CD14-positive monocyte (primary cell): ENCODE measurements around the gene CDKAL1. TPM values are rescaled to one million over a fixed set of nuclear protein-coding genes. Genes with fewer than 3 reads are reported as not detected.

Experiments used
- DNase-seq, 3 donors: peaks; one replicate each; pipeline ENCODE4 v3.0.0-alpha.2; 2011 to 2022
- H2AFZ ChIP-seq: 2 replicates; pipeline ENCODE4 v1.6.0; 2012; ENCODE audit warnings: mild to moderate bottlenecking, low read depth, low read length, inconsistent platforms; ENCODE audit not compliant: insufficient read depth, poor library complexity, severe bottlenecking
- H3K27ac ChIP-seq, 2 donors: 1 replicate in 1 of 2; 2 replicates in 1 of 2; pipeline ENCODE4 v1.5.1; 2012 to 2013; ENCODE audit warnings: low read length in 2 of 2, control low read depth in 1 of 2, inconsistent platforms in 1 of 2, low read depth in 1 of 2, mild to moderate bottlenecking in 1 of 2
- H3K27me3 ChIP-seq, 2 donors: one replicate each; pipeline versions ENCODE4 v1.6.0 to v1.6.1; 2011 to 2013; ENCODE audit warnings: low read length in 2 of 2; ENCODE audit not compliant: control insufficient read depth in 2 of 2, insufficient read depth in 2 of 2
- H3K36me3 ChIP-seq, 2 donors: replicated peaks in 1 of 2; 1 replicate in 1 of 2; 2 replicates in 1 of 2; pipeline versions ENCODE4 v1.5.1 to v1.6.1; 2012 to 2013; ENCODE audit warnings: low read length in 2 of 2, control low read depth in 1 of 2, inconsistent platforms in 1 of 2, mild to moderate bottlenecking in 1 of 2; ENCODE audit not compliant: insufficient read depth in 2 of 2, control insufficient read depth in 1 of 2
- H3K4me1 ChIP-seq, 2 donors: 1 replicate in 1 of 2; 2 replicates in 1 of 2; pipeline versions ENCODE4 v1.5.1 to v1.6.1; 2012 to 2013; ENCODE audit warnings: low read length in 2 of 2, control low read depth in 1 of 2, inconsistent platforms in 1 of 2, mild to moderate bottlenecking in 1 of 2, moderate library complexity in 1 of 2; ENCODE audit not compliant: insufficient read depth in 2 of 2, control insufficient read depth in 1 of 2
- H3K4me2 ChIP-seq: replicated peaks from 2 replicates; pipeline ENCODE3; 2012; ENCODE audit warnings: low read length, moderate library complexity, mild to moderate bottlenecking; ENCODE audit not compliant: poor library complexity, severe bottlenecking; ENCODE audit errors: extremely low read depth
- H3K4me3 ChIP-seq, 3 experiments: fragments of 200-600 bp in 1 of 3; sonication (generic) in 1 of 3; replicated peaks in 1 of 3; 1 replicate in 2 of 3; 2 replicates in 1 of 3; pipeline ENCODE4 v1.5.1; 2011 to 2013; ENCODE audit warnings: low read length in 3 of 3, mild to moderate bottlenecking in 3 of 3, control low read depth in 2 of 3, low read depth in 2 of 3, inconsistent platforms in 1 of 3, moderate library complexity in 1 of 3
- H3K79me2 ChIP-seq: 2 replicates; pipeline ENCODE4 v1.6.0; 2012; ENCODE audit warnings: mild to moderate bottlenecking, control low read depth, inconsistent platforms, low read length, moderate library complexity; ENCODE audit not compliant: insufficient read depth
- H3K9ac ChIP-seq: 2 replicates; pipeline ENCODE4 v1.6.0; 2017; ENCODE audit warnings: low read length, mild to moderate bottlenecking; ENCODE audit not compliant: insufficient read depth, poor library complexity, severe bottlenecking
- H3K9me3 ChIP-seq, 2 donors: replicated peaks in 1 of 2; 1 replicate in 1 of 2; 2 replicates in 1 of 2; pipeline versions ENCODE4 v1.5.1 to v1.6.1; 2012 to 2013; ENCODE audit warnings: low read length in 2 of 2, control low read depth in 1 of 2; ENCODE audit not compliant: control insufficient read depth in 1 of 2, insufficient read depth in 1 of 2
- H4K20me1 ChIP-seq: 2 replicates; pipeline ENCODE4 v1.6.0; 2012; ENCODE audit warnings: mild to moderate bottlenecking, low read length, control low read depth, moderate library complexity; ENCODE audit not compliant: insufficient read depth
- H3K27ac Mint-ChIP-seq, 7 donors: one replicate each; pipeline ENCODE4 v1.8.0; 2020; ENCODE audit warnings: mild to moderate bottlenecking in 7 of 7, mixed read lengths in 7 of 7, moderate library complexity in 6 of 7, inconsistent platforms in 2 of 7
- H3K27me3 Mint-ChIP-seq, 3 donors: one replicate each; pipeline ENCODE4 v1.8.0; 2021 to 2022; ENCODE audit warnings: low read depth in 3 of 3, mild to moderate bottlenecking in 3 of 3, mixed read lengths in 3 of 3, moderate library complexity in 3 of 3, inconsistent platforms in 1 of 3
- H3K36me3 Mint-ChIP-seq, 2 donors: one replicate each; pipeline ENCODE4 v1.8.0; 2020; ENCODE audit warnings: mixed read lengths in 2 of 2, inconsistent platforms in 1 of 2, mild to moderate bottlenecking in 1 of 2
- H3K4me1 Mint-ChIP-seq: one replicate; pipeline ENCODE4 v1.8.0; 2020; ENCODE audit warnings: mild to moderate bottlenecking, mixed read lengths
- H3K4me3 Mint-ChIP-seq, 2 donors: one replicate each; pipeline ENCODE4 v1.8.0; 2020; ENCODE audit warnings: mild to moderate bottlenecking in 2 of 2, mixed read lengths in 2 of 2, moderate library complexity in 1 of 2
- H3K9me3 Mint-ChIP-seq, 7 donors: one replicate each; pipeline ENCODE4 v1.8.0; 2020 to 2022; ENCODE audit warnings: mixed read lengths in 7 of 7, mild to moderate bottlenecking in 6 of 7, moderate library complexity in 6 of 7, inconsistent platforms in 2 of 7
- CTCF ChIP-seq: fragments of 200-600 bp; IDR thresholded peaks from one replicate; pipeline ENCODE4 v1.8.0; 2022; ENCODE audit warnings: antibody characterized with exemption, mild to moderate bottlenecking
- WGBS: methylation state at CpG from one replicate; pipeline ENCODE4 v1.1.5; 2013; ENCODE audit warnings: missing lambda C conversion rate; ENCODE audit not compliant: insufficient coverage; 5-methylcytosine and 5-hydroxymethylcytosine counted together
- intact Hi-C, 2 donors: fragments of 100-400 bp; cut with micrococcal nuclease; formaldehyde crosslinking; loops; one replicate each; pipeline versions ENCODE4 v1.15.0 to v1.15.1; 2023
- polyA plus RNA-seq, 3 donors: library from polyadenylated mRNA; depleted of rRNA in 1 of 3; unstranded in 2 of 3; stranded (reverse) in 1 of 3; fragments of 300-500 nt in 2 of 3; fragments of >200 nt in 1 of 3; fragmentation: Illumina TruSeq in 2 of 3; gene quantifications; 1 replicate in 2 of 3; 2 replicates in 1 of 3; pipeline ENCODE4 v1.2.3, GENCODE V29; 2012 to 2021

Gene CDKAL1
- polyA plus RNA-seq, 3 donors: 3.2 to 12.4 (median 8.3) TPM

- Histone ChIP-seq H3K36me3 (peaks cover 0 to 8% of the 10 kb centered on the region in 2 donors), H3K9ac (no peak overlapping the region), H2AFZ (no peak overlapping the region), H3K27ac (no peak overlapping the region), H3K4me1 (no peaks in the 10 kb centered on the region), H3K9me3 (no peaks in the 10 kb centered on the region), H3K4me3 (no peak overlapping the region), H3K27me3 (no peaks in the 10 kb centered on the region), H3K79me2 (no peaks in the 10 kb centered on the region), H4K20me1 (no peaks in the 10 kb centered on the region), H3K4me2 (no peak overlapping the region)
- H3K4me1 Mint-ChIP-seq: no peaks in the 10 kb centered on the region
- no peak overlapping the region for H3K4me3 Mint-ChIP-seq
- intact Hi-C loops: no loop called here
- peaks cover 0 to 3% (median 1%) of the 10 kb centered on the region in 7 donors for H3K9me3 Mint-ChIP-seq
- H3K27me3 Mint-ChIP-seq: no peaks in the 10 kb centered on the region
- no peak overlapping the region for H3K27ac Mint-ChIP-seq
- no peak for TF ChIP-seq CTCF
- H3K36me3 Mint-ChIP-seq: peaks cover 19% of the 10 kb centered on the region in 2 donors
- no peak for DNase-seq
- WGBS: no CpG with 5 or more reads among the region's 2 CpGs
Measured at GRCh38 chr6:21000331-21000801, 466.1 kb downstream of the CDKAL1 start.

GRCh38 chr6:21001736-21002135 is 467.5 kb downstream of the CDKAL1 start:
- TF ChIP-seq CTCF: no peak
- H3K4me2 ChIP-seq: no peak overlapping the region
- peaks cover 0 to 3% (median 0%) of the 10 kb centered on the region in 7 donors for H3K9me3 Mint-ChIP-seq

More at GRCh38 chr6:21001736-21002135, 467.5 kb downstream of the CDKAL1 start:
- DNase-seq: no peak
- Histone ChIP-seq H3K4me1 (no peaks in the 10 kb centered on the region), H3K9me3 (no peaks in the 10 kb centered on the region), H3K9ac (no peak overlapping the region), H4K20me1 (no peaks in the 10 kb centered on the region), H3K27ac (no peak overlapping the region), H3K27me3 (no peaks in the 10 kb centered on the region), H2AFZ (no peak overlapping the region), H3K36me3 (peaks cover 0 to 8% of the 10 kb centered on the region in 2 donors), H3K4me3 (no peak overlapping the region), H3K79me2 (no peaks in the 10 kb centered on the region)
- no CpG with 5 or more reads among the region's 3 CpGs for whole genome bisulfite sequencing
- intact Hi-C loops: no loop called here
- no peak overlapping the region for H3K27ac Mint-ChIP-seq
- H3K4me3 Mint-ChIP-seq: no peak overlapping the region
- H3K4me1 Mint-ChIP-seq: no peaks in the 10 kb centered on the region
- peaks cover 19% of the 10 kb centered on the region in 2 donors for H3K36me3 Mint-ChIP-seq
- no peaks in the 10 kb centered on the region for H3K27me3 Mint-ChIP-seq
